Measurements from ENCODE around the gene PLAAT3.
"Not testable (repeated sequence)": the region's sequence is repeated elsewhere in the genome, so short reads cannot be mapped to it uniquely, and the experiment has no call there.

GRCh38 chr11:63529373-63529772, 84.9 kb downstream of the PLAAT3 start:
- not testable (repeated sequence) for TF ChIP-seq CTCF, POLR2A (IDR thresholded peaks at IDR 0.05)
